NK-92 (cell line): Measurements from ENCODE around the gene FAM53A.
"Not testable (repeated sequence)": the region's sequence is repeated elsewhere in the genome, so short reads cannot be mapped to it uniquely, and the experiment has no call there.

Experiments
- DNase-seq: peaks from one replicate; lab custom pipeline; 2025; ENCODE audit not compliant: unreplicated experiment; lab: John Stamatoyannopoulos, UW

Gene FAM53A

DNA sequence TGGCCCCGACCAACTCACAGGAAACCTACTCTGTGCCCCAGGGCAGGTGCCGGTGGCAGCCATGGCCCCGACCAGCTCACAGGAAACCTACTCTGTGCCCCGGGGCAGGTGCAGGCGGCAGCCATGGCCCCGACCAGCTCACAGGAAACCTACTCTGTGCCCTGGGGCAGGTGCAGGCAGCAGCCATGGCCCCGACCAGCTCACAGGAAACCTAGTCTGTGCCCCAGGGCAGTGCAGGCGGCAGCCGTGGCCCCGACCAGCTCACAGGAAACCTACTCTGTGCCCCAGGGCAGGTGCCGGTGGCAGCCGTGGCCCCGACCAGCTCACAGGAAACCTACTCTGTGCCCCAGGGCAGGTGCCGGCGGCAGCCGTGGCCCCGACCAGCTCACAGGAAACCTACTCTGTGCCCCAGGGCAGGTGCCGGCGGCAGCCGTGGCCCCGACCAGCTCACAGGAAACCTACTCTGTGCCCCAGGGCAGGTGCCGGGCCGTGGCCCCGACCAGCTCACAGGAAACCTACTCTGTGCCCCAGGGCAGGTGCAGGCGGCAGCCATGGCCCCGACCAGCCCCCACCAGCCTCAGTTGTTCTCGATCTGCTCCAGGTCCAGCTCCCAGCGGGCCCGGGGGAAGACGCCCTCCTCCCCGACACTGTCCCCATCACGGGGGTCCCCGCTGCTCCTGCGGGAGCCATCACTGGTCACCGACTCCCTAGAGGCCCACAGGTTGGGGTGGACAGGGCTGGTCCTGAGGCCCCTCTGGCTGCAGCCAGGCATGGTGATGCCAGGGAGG, 43.2 kb downstream of the FAM53A start:
- DNase-seq, result not testable (repeated sequence)

DNA sequence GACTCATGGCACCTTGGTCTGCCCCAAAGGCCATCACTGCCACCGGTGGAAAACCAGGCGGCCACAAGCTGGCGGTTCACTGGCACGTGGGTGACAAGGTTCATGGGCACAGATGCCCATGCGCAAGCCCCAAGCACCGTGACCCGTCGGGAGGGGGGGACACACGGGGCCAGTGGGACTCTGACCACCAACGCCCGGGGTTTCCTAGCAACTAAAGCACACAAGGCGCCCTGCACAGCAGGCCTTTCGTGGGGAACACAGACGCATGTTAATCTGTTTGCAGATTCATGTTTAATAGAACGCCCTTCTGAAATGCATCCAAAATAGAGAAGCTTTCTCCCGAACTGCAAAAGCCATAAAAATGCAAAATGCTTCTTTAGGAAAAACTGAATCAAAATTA, 43.9 kb downstream of the FAM53A start:
- no peak for DNase-seq

DNA sequence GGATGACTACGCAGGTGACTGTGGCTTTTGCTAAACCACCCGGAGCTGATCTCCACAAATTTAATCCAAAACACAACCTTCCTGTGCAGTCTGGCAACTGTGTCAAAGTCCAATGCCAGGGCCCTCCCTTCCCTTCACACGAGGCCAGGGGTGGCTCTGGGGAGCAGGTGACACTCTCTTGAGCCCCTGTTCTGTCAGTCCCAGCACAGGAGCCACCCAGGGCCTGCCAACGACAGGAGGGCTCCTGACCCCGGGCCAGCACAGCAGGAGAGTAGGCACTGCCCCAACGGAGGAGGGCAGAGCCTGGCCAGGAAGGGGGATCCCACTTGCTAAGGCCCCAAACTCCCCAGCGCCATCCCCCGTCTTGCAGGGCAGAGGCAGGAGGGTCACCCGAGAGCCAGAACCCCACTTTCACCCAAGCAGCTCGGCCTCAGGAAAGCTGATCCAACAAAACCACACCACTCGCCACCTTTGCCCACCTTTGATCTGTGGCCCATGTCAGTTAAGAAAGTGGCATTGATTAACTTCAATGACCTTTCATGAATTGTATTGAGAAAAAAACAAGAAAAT, 44.7 kb downstream of the FAM53A start:
- no peak for DNase-seq

DNA sequence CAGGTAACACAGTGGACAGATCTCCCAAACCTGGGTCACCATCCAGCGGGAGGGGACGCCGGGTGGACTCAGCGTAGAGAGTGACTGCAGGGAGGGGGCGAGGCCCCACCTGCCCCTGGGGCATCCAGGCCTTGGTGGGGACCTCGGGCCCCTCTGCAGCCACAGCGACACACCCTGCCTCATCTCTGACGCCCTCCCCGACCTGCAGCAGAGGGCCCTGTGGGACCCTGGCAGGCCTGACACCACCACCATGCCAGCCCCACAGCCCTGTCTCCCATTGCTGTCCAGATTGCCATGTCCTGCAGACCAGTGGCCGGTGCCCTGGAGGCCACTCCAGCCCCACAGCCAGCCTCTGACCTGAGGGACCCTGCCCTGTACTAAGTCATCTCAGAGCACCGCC, 45.2 kb downstream of the FAM53A start:
- no peak for DNase-seq

DNA sequence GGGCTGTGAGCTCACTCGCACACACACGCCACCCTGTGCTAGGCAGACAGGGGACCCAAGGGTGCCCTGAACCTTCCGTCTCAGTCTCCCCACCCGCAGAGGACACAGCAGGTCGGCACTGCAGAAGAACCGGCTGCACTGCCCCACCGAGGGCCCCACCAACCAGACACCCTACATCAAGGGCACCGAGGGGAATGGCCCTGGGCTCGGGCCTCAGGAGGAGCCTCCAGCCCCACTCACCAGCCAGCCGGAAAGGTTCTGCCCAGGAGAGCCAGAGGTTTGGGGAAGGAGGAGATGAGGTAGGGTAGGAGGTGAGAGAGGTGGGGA, 45.9 kb downstream of the FAM53A start:
- DNase-seq, result no peak

DNA sequence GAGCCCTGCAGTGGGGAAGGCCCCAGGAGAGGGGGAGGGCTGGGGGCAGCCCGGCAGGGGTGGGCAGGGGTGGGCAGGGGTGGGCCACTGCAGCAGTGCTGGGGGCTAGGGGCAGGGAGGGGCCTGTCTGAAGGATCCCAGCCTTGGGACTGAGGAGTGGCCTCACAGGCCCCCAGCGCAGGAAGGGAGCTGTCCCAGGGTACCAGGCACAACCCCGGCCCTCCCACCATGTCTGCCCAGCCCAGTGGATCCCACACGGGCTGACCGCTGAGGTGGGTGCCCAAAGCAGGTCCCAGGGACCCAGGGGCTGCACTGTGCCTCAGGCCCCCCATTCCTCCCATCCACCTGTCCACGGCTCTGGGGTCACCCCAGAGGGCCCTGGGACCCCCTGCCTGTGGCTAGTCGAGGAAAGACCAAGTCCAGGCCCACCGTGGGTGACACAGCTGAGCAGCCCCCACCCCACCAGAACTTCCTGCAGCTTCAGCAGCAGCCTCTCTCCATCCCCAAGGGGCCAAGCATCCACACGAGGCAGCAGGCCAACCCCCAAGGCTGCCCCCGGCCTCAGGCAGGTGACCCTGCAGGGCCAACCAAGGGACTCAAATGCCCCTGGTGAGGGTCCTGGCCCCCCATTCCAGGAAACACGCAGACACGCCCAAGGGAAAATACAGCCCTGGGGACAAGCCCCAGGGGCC, 46.4 kb downstream of the FAM53A start:
- DNase-seq, result no peak

DNA sequence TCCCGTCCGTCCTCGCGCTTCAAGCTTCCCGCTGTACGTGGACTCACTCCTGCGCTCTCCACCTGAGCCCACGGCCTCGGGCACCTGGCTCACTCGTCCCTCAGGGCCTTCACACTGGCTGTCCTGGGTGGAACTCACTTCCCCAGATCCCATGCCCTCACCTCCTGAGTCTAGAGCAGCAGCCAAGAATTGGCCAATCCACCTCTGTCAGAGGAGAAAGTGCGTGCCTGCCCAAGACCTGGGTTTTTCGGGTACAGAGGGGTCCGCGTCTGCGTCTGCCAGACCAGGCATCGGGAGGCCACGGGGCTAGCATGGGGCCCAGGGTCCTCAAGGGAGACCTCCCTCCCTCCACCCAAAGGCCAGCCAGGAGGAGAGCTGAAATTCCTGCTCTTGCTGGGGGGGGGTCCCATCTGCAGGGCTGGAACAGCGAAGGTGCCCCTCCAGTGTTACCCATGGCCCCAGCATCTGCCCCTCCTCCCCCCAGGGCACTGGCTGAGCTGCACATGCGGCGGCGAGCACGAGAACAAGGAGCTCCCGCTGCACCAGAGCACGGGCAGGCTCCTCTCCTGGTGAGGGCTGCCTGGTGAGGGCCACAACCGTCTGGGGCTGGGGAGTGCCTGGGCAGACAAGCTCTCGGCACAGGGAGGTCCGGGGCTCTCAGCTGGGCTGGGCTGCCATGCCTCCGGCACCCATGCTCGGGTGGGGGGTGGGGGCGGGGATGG, 47.5 kb downstream of the FAM53A start:
- no peak for DNase-seq

DNA sequence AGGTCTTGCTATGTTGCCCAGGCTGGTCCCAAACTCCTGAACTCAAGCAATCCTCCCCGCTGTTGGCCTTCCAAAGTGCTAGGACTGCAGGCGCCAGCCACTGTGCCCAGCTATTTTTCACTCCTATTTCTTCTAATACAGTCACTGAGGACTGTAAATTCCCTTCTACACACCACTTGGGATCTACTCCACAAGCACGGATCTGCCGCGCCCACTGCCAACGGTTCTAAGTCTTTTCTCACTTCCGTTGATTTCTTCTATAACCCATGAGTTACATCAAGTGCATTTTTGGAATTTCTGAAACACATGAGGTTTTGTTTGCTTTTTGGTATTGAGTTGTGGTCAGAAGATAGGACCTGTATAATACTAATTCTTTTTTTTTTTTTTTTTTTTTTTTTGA, 48.6 kb downstream of the FAM53A start:
- no peak for DNase-seq

DNA sequence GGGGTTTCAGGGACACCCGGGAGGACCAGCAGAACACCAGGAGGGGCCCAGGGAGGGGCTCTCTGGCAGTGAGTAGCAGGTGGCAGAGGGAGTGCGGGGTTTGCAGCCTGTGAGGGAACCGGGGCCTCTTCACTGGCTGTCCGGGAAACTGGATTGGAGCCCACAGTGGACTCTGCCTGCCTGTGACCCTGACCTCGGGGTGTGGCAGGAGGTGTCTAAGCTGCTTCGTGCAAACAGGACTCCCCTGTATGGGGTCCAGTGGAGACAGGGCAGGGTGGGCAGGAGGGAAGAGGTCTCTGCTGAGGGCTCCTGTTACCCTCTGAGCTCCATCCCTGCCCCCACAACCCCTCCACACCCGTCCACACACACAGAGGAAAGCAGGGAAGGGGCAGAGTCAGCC, 50.1 kb downstream of the FAM53A start:
- DNase-seq, result no peak

DNA sequence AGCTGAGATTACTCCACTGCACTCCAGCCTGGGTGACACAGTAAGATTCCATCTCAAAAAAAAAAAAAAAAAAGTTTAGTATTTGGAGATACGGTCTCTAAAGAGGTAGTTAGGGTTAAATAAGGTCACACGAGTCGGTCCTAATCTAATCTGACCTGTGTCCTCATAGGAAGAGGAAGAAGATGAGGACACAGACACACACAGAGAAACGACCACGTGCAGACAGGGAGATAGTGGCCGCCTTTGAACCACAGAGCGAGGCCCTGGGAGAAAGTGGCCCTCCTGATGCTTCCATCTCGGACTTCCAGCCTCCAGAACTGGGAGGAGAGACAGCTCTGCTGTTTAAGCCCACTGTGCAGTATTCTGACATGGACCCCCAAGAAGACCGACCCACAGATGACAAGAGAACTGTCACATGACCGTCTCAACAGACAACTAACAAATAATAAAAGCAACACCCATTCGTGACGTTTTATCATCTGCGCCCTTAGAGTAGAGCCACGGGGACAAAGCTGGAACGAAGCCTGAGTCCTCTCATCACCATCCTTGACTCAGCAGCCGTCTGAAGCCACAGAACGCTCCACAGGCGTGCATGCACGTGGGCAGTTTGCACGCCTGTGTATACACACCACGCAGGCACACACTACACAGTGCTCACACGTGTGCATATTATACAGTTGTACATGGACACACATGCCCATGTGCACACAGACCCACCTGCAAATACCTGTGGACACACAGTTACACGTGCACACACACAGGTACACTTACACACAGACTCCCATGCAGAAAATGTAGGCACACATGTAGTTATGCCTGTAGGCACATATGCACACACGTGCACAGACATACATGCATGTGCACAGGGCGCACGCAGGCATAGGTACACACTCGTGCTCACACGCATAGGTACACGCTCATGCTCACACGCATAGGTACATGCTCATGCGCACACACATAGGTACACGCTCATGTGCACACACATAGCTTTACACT, 51.7 kb downstream of the FAM53A start:
- no peak for DNase-seq

DNA sequence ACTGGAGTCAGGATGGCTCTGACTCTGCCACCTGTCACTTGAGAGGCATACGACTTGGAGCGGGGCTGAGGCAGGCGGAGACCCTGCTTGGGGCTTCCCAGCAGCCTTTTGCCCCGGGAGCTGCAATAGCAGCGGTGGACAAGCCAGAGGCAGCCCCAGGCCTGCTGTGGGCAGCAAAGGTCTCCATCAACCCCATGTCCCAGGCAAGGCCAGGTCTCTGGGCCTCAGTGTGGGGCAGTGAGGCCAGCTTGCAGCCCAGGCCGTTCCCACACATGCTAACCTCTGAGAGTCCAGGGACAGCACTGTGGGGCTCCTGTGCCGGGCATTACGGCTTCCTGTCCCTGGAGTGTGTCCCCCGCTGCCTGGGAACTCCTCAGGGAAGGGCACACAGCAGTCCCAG, 53.0 kb downstream of the FAM53A start:
- DNase-seq, result no peak

DNA sequence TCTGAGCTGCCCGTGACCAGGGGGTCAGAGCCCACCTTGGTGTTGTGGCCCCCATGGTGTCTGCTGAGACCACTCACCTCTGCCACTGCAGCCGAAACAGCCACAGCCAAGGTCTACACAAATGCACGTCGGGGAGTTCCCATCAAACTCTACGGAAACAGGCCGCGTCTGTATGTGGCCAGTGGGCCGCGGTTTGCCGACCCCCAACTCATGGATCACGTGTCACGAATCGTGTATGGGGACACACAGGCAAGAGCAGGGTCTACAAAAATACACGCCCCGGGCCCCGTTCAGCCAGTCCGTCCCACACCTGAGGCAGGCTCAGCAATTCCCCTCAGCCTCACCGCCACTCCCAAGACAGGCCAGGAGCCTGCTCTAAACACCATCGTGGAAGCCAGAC, 53.8 kb downstream of the FAM53A start:
- no peak for DNase-seq

DNA sequence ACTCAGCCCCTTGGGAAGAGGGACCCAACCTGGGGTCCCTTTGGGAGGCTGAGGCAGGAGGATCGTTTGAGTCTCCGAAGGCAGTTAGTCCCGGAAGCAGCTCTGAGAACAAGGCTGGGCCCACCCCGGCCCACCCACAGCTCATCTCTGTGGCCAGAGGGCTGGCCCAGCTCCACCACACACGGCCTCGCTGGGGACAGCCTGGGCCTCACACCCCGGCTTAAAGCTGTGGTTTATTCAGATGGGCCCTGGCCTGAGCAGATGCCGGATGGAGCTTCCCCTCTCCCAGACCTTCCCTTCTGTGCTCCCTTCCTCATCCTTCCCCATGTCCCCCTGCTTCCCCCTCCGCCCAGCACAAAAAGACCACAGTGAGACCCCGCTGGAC, 54.4 kb downstream of the FAM53A start:
- no peak for DNase-seq

DNA sequence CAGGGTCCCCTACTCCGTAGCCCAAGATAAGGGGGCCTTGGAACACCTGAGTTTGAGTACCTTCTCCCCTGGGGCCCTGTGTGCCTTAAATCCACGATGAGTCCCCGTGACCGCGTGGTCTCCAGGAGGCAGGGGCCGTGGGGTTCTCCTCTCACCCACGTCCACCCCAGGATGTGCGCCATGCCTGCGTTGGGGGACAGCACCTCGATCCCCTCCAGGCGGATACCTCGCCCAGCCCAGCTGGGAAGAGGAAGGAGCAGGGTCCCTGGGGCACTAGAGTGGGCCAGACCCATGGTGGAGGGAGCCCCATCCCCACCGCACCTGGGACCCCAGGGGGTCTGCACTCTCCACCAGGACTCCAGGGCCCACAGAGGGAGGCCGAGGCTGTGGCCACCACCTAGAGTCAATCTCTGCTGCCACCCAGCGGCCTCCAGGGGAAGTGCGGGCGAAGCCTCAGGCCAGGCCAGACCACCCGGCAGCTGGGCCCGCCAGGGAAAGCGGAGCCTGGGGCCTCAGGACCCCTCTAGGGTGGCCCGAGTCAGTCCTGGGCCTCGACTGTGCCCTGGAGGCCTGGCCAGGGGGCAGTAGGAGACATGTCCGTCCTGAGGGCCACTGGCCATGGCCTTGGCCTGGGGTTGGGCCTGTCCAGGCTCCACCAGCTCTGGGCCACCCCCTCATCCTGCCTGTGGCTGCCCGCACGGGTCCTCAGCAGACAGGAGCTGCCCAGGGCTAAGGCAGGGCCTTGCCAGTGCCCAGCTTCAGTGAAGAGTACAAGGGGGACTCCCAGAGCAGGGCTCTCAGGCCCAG, 55.0 kb downstream of the FAM53A start:
- DNase-seq, result no peak

DNA sequence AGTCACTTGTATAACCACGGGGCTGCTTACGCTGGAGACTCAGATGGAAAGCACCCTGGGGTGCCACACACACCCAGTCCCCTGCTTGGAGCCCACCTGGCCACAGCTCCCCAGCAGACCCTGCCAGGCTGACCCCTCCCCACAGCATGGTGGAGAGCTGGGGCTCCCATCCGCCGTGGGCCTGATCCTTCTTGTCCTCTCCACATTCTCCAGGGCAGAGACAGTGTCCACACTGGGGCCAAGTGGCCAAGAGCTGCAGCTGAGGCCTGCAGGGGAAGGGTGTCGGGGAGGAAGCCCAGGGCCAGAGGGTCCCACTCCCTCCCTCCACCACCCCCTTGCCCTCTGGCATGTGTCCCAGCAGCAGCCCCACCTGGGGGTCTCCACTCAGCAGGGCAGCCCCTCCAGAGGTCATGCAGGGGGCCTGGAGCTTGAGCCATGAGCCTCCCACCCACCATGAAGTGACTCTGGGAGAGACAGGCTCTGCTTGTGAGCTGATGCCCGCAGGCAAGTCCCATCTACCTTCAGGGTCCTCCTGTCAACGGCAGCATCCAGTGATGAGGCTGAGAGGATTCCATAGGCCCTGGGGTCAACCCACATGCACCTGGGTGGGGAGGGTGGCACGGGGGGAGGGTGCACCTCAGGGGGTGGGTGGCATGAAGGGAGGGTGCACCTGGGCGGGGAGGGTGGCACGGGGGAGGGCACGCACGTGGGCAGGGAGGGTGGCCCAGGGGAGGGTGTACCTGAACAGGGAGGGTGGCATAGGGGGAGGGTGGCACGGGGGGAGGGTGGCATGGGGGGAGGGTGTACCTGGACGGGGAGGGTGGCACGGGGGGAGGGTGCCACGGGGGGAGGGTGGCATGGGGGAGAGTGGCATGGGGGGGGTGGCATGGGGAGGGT, 56.4 kb downstream of the FAM53A start:
- no peak for DNase-seq

DNA sequence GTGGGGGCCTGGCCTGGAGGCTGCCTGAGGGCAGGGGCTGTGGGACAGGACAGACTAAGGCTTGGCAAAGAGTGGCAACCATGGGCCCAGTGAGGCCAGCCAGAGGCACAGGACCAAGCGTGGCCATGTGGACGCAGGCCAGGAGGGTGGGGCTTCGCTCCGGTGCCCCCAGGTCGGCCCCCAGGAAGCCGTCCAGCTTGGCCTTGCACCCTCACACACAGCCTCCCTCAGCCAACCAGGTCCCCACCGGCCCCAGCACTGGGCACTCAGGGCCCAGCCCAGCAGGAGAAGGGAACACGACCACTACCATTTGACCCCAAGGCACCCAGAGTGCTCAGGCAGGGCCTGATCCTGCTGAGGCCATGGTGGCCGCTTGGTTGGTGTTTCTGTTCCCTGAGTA, 57.2 kb downstream of the FAM53A start:
- DNase-seq, result no peak

DNA sequence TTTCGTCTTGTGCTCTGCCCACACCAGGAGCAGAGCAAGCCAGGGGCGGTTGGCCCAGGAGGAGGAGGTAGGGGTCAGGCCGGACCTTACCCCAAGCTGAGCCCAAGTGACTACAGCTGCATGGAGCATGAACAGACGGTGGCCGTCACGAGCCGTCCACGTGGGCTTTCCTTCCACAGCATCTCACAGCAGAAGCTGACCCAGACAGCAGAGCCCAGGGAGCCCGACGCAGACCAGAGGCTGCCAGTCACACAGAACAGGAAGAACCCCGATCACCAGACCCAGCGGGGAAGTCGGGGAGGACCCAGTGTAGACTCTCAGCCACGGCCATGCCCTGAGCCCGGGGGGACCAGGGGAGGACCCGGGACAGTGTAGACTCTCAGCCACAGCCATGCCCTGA, 58.0 kb downstream of the FAM53A start:
- no peak for DNase-seq

DNA sequence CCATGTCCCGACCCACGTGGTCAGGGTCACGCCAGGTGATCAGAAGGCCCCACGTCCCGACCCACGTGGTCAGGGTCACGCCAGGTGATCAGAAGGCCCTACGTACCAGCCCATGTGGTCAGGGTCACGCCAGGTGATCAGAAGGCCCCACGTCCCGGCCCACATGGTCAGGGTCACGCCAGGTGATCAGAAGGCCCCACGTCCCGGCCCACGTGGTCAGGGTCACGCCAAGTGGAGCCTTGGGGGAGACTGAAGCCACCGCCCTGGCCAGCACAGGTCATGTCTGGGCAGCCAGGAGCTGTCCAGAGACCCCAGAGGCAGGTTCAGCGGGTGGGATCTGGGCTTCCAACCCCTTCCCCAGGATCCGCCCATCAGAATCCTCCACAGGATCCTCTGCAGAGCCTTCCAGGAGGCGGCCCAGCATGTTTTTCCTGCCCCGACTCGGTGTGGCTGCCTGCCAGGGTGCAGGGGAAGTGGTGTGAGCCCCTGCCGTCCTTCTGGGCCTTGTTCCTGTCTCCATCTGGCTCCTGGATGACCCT, 58.4 kb downstream of the FAM53A start:
- DNase-seq, result no peak

DNA sequence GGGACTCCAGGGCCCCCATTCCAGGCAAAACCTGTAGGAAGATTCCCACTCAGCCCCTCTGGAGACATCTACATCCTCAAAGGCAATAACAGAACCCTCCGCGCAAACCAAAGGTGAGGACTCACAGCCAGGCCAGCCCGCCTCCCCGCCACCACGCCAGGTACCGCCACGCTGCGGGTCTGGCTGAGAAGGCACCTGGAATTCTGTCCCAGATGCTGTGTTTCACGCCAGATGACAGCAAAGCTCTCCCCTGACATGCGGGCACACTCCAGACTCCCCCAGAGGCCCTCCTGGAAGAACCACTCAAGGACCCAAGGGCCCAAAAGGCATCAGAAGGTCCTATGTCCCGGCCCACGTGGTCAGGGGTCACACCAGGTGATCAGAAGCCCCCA, 59.6 kb downstream of the FAM53A start:
- no peak for DNase-seq
